ENCODE data around the gene DSCAM.

Gene DSCAM

GRCh38 chr21:40257342-40257741 lies 589.6 kb downstream of the DSCAM start:
- DNase-seq (ENCODE audit: low read depth in 4 of 4, low spot score in 1 of 4): no peak

DNA sequence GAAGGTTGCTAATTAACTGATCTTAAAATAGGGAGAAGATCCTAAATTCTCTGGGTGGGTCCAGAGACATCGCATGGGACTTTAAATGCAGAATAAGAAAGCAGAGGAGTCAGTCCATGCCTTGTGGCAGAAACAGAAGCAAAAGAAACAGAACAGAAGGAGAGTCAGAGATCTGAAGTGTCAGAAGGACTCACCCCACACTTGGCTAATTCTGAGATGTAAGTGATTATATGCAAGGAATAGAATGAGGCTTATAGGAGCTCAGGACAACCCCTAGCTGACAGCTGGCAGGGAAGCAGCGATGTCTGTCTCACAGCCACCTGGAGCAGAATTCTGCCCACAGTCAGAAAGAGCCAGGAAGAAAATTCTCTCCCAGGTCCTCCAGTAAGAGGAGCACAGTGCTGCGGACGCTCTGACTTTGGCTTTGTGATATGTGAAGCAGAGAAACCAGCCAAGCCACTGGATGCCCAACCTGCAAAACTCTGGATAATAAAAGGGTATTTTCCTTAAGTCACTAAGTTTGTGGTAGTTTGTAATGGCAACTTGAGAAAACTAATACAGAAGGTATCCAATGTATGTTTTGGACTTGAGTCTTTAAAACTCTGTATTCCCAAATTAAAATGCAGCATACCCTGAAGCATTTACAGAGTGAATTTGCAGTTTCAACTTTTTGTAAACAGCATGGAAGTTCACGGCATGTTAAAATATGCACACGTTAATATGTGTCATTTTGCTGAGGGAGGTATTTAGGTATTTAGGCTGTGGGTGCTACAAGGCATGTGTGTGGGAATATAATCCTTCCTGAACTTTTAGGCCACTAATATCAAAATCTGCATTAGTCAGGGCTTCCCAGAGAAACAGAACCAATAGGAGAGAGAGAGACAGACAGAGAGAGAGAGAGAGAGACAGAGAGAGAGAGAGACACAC lies 591.2 kb downstream of the DSCAM start:
- DNase-seq (ENCODE audit: low read depth in 4 of 4, low spot score in 1 of 4): no peak

DNA sequence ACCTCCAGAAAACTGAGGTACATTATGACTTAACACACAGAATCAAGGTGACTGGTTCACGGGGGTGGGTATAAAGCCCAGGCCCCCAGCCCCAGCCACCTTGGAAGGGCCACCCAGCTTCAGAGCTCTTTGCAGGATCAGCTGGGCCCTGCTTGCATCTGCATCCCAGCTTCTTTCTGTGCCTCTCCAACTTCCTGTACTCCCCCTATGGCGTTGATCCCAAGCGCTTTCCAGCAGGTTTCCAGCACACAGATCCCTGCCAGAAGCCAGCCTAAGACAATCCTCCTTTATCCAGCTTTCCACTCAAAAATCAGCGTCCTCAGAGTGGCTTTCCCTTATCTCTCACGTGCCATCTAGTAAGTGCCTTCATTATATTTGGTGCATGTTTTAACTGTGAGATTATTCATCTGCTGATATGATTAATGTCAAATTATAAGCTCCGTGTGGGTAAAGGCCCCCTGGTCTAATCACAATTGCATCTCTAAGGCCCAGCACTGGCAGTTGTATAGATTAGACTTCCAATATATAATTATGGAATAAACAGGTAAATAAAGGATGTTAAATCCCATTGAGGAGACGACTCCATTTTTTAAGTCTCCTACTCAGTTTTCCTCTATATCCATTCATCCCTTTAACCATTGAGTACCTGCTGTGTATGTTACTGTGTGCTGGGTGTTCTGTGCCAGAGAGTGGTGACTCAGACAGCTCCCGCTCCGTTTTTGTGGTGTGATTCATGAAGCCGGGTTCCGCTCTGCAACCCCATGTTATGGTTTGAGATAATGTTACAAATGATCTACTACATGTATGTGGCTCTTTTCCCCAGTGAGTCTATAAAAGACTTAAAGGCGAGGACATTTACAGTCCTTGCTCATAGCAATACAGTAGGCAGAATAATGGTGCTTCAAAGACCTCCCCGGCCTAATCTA lies 592.2 kb downstream of the DSCAM start:
- no peak for DNase-seq (ENCODE audit: low read depth in 4 of 4, low spot score in 1 of 4)

DNA sequence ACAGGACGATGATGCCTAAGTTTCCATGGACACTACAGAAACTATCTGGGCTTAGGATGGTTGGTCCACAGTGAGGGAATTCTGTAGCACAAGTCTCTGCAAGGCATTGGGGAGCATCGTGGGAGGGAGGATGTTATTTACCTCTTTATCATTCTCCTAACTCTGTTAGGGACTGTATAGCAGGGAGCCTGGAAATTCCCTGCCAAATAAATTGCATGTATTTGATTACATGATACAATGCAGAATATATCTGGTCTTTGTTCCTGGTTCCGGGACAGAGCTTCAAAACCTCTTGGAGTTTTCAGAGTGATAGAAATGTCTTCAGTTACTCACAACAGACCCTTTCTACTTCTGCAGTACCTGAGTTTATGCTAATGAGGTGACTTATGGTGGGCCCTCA lies 593.8 kb downstream of the DSCAM start:
- no peak for DNase-seq (ENCODE audit: low read depth in 4 of 4, low spot score in 1 of 4)

GRCh38 chr21:40250514-40251294 lies 596.3 kb downstream of the DSCAM start:
- DNase-seq (ENCODE audit: low read depth in 4 of 4, low spot score in 1 of 4): no peak

DNA sequence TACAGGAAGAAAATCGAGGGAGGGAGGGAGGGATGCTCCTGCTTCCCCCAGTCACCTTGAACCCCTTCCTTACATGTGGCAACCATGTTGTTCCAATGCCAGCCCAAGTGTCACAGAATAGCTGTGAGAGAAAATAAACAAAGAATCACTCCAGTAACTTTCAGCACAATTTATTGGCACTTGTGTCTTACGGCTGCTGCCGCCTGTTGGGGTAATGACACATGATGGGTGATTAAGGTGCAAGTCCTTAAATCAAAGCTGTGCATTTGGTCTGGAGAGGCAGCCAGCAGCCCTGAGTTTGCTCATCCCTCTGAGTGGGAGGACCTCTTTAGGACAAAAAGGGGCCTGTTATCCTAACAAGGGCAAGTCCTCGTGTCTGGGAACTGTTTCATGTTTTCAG lies 602.0 kb downstream of the DSCAM start:
- no peak for DNase-seq (ENCODE audit: low read depth in 4 of 4, low spot score in 1 of 4)

- no peak for DNase-seq (ENCODE audit: low read depth in 4 of 4, low spot score in 1 of 4)
These were observed 603.3 kb downstream of the DSCAM start for GRCh38 chr21:40243685-40244084.

GRCh38 chr21:40242586-40243265 lies 604.2 kb downstream of the DSCAM start:
- DNase-seq (ENCODE audit: low read depth in 4 of 4, low spot score in 1 of 4): no peak

- DNase-seq (ENCODE audit: low read depth in 4 of 4, low spot score in 1 of 4): no peak
These were observed 611.4 kb downstream of the DSCAM start for GRCh38 chr21:40235528-40235927.

DNA sequence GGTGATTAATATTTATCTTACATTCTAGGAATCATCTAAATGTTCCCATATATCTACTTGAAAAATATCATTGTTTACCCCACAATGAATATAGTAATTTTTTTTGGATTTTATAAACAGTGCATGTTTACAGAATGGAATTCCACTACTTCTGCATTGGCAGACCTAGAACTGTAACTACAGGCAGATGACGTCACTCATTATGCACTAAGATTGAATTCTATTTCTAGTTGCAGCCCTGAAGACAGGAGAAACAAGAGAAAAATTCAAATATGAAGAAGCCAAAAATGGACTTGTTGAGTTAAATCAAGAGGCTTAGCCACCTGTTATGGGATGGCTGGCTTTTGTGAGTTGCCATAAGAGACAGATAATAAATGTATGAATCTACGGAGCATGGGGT lies 615.0 kb downstream of the DSCAM start:
- DNase-seq (ENCODE audit: low read depth in 4 of 4, low spot score in 1 of 4): no peak

DNA sequence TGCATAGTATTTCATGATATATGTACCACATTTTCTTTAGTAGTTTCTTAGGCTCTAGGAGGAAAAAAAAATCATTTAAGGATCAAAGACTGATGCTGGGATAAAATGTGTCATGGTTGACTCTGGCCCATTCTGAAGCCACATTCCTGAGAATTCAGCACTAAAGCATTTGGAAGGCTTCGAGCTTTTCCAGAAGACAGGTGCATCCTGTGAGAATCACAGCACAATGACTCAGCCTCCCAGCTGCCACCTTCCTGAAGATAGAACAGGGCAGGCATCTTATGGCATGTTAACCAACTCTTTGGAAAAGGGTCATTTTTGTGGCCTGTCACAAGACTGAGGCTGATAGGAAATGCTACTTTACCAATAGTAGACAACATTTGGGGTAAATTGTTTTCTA lies 619.9 kb downstream of the DSCAM start:
- DNase-seq (ENCODE audit: low read depth in 4 of 4, low spot score in 1 of 4): no peak

- DNase-seq (ENCODE audit: low read depth in 4 of 4, low spot score in 1 of 4): no peak
These were observed 631.0 kb downstream of the DSCAM start for GRCh38 chr21:40215941-40216340.

DNA sequence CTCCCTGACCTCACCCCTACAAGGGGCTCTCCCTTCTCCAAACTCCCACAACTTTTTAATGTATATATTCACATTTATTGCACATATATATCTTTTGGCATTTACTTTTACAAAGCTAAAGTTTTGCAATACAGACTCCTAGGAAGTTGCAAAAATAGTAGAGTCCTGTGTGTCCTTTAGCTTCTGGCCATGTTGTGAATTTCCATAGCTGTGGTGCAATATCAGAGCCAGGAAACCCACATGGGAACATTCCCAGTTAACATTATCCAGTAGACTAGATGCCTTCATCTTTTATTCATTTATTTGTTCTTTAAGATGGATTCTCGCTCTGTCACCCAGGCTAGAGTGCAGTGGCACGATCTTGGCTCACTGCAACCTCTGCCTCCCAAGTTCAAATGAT lies 636.7 kb downstream of the DSCAM start:
- DNase-seq (ENCODE audit: low read depth in 4 of 4, low spot score in 1 of 4): no peak

DNA sequence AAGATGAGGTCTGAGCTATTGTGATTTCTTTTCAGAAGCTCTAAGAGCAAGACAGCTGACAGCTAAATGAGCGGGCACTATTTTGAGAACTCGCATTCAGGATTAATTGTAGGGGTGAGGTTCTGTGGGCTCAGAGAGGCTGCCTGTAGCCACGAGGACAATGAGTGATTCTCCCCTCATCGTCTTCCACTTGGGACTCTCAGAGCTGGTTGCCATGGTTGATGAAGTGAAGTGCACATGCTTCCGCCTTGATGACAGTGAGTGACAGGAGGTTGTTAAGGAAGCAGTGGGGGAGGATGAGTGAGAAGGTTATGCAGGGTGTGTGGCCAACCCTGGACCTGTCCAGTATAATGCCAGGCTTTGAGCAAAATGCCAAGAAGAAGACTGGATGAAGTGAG lies 638.0 kb downstream of the DSCAM start:
- DNase-seq (ENCODE audit: low read depth in 4 of 4, low spot score in 1 of 4): no peak

GRCh38 chr21:40208206-40208947 lies 638.6 kb downstream of the DSCAM start:
- no peak for DNase-seq (ENCODE audit: low read depth in 4 of 4, low spot score in 1 of 4)

DNA sequence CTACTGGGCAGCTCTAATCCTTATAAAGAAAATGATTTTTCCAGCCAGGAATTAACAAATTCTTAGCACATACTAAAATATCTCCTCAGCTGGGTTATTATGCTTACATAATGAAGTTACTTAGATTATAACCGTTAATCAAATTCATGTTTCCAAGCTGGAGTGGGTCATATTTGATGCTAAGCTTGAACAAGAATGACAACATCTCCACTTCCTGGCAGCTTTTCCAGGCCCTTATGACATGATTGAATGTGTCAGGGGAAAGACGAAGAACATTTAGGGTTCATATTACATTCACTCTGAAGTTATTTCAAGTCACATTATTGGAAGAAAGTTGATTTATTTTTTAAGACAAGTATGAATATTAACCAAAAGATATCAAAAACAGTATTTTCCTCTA lies 646.0 kb downstream of the DSCAM start:
- DNase-seq (ENCODE audit: low read depth in 4 of 4, low spot score in 1 of 4): no peak

GRCh38 chr21:40200126-40200525 lies 646.8 kb downstream of the DSCAM start:
- no peak for DNase-seq (ENCODE audit: low read depth in 4 of 4, low spot score in 1 of 4)

- DNase-seq (ENCODE audit: low read depth in 4 of 4, low spot score in 1 of 4): no peak
These were observed 652.6 kb downstream of the DSCAM start for GRCh38 chr21:40194185-40194980.

GRCh38 chr21:40191616-40192015 lies 655.3 kb downstream of the DSCAM start:
- DNase-seq (ENCODE audit: low read depth in 4 of 4, low spot score in 1 of 4): no peak
